H1 (cell line): ENCODE results near the gene PLXNA4. TPM values are rescaled to one million over a fixed set of nuclear protein-coding genes. Genes with fewer than 3 reads are reported as not detected.

ENCODE experiments used
- CTCF ChIA-PET: fragments of 300-600 bp; sonication (Branson Sonifier 250); formaldehyde crosslinking; loops from one replicate; lab custom pipeline; 2021; ENCODE audit not compliant: partially characterized antibody; lab: Charles Lee
- POLR2A ChIA-PET: fragments of 300-600 bp; sonication (Branson Sonifier 250); formaldehyde crosslinking; loops from one replicate; lab custom pipeline; 2021; ENCODE audit warnings: inconsistent platforms; ENCODE audit not compliant: partially characterized antibody; lab: Charles Lee
- DNase-seq, 2 experiments: peaks; one replicate each; pipeline versions ENCODE4 v3.0.0 to v3.0.0-alpha.2; 2010 to 2022; ENCODE audit warnings: low spot score in 2 of 2, low read depth in 1 of 2, mixed read lengths in 1 of 2
- FAIRE-seq: peaks from 2 replicates; lab custom pipeline; 2011; peaks lifted over from hg19 to GRCh38; lab: Jason Lieb, UNC
- H2AFZ ChIP-seq: 2 replicates; pipeline ENCODE4 v1.8.1; 2012; ENCODE audit warnings: low read length, inconsistent platforms
- H2AK5ac ChIP-seq: 2 replicates; pipeline ENCODE4 v1.6.1; 2013; ENCODE audit warnings: low read depth, low read length
- H2BK120ac ChIP-seq: replicated peaks from 2 replicates; pipeline ENCODE3; 2013; ENCODE audit warnings: low read depth, low read length, inconsistent platforms
- H2BK12ac ChIP-seq: 2 replicates; pipeline ENCODE4 v1.6.1; 2013; ENCODE audit warnings: low read depth, low read length
- H2BK15ac ChIP-seq: 2 replicates; pipeline ENCODE4 v1.6.1; 2013; ENCODE audit warnings: low read length
- H2BK20ac ChIP-seq: 2 replicates; pipeline ENCODE4 v1.6.1; 2013; ENCODE audit warnings: low read length
- H2BK5ac ChIP-seq: 2 replicates; pipeline ENCODE4 v1.6.1; 2013; ENCODE audit warnings: low read depth, low read length
- H3K14ac ChIP-seq: 2 replicates; pipeline ENCODE4 v1.6.1; 2013; ENCODE audit warnings: inconsistent platforms; ENCODE audit not compliant: insufficient read length
- H3K18ac ChIP-seq: 2 replicates; pipeline ENCODE4 v1.6.1; 2013; ENCODE audit warnings: low read length; ENCODE audit errors: extremely low read depth
- H3K23ac ChIP-seq: 2 replicates; pipeline ENCODE4 v1.6.1; 2013; ENCODE audit warnings: inconsistent platforms; ENCODE audit not compliant: insufficient read length
- H3K23me2 ChIP-seq: 2 replicates; pipeline ENCODE4 v1.6.1; 2013; ENCODE audit warnings: low read depth, low read length
- H3K27ac ChIP-seq: 2 replicates; pipeline ENCODE4 v1.6.1; 2011; ENCODE audit warnings: low read depth, low read length, inconsistent platforms
- H3K27me3 ChIP-seq, 4 experiments: replicated peaks in 1 of 4; 1 replicate in 1 of 4; 2 replicates in 3 of 4; pipeline versions ENCODE4 v1.6.1 to v1.8.1; 2011 to 2013; ENCODE audit warnings: low read length in 3 of 4, mild to moderate bottlenecking in 3 of 4, inconsistent platforms in 2 of 4, mixed read lengths in 2 of 4, moderate library complexity in 1 of 4; ENCODE audit not compliant: control insufficient read depth in 3 of 4, insufficient read depth in 3 of 4; ENCODE audit errors: extremely low read depth in 1 of 4
- H3K36me3 ChIP-seq, 4 experiments: 2 replicates each; pipeline versions ENCODE4 v1.6.1 to v1.8.1; 2011 to 2013; ENCODE audit warnings: mild to moderate bottlenecking in 4 of 4, low read length in 3 of 4, moderate library complexity in 2 of 4, control low read depth in 1 of 4, inconsistent platforms in 1 of 4; ENCODE audit not compliant: insufficient read depth in 4 of 4, control insufficient read depth in 2 of 4
- H3K4ac ChIP-seq: replicated peaks from 2 replicates; pipeline ENCODE3; 2013; ENCODE audit warnings: low read length, low read depth, mixed read lengths, inconsistent platforms; ENCODE audit not compliant: insufficient read length
- H3K4me1 ChIP-seq, 4 experiments: replicated peaks in 1 of 4; 1 replicate in 1 of 4; 2 replicates in 3 of 4; pipeline versions ENCODE4 v1.6.1 to v1.8.1; 2011 to 2013; ENCODE audit warnings: low read length in 3 of 4, inconsistent platforms in 2 of 4, mixed read lengths in 1 of 4; ENCODE audit not compliant: insufficient read depth in 4 of 4, control insufficient read depth in 3 of 4
- H3K4me2 ChIP-seq, 2 experiments: 2 replicates each; pipeline versions ENCODE4 v1.6.1 to v1.8.1; 2011 to 2013; ENCODE audit warnings: low read depth in 2 of 2, low read length in 2 of 2, control low read depth in 1 of 2, inconsistent platforms in 1 of 2, mild to moderate bottlenecking in 1 of 2; ENCODE audit not compliant: insufficient read depth in 1 of 2
- H3K4me3 ChIP-seq, 4 experiments: fragments of 200-600, 300-600 bp in 1 of 4; sonication (generic), shearing (Covaris generic), sonication (Bioruptor Twin) in 1 of 4; 2 replicates each; pipeline versions ENCODE4 v1.5.1 to v1.8.1; 2011 to 2016; ENCODE audit warnings: low read length in 4 of 4, low read depth in 3 of 4, control low read depth in 2 of 4, inconsistent platforms in 2 of 4, mild to moderate bottlenecking in 2 of 4, mixed read lengths in 1 of 4, moderate library complexity in 1 of 4; ENCODE audit not compliant: insufficient read depth in 2 of 4; ENCODE audit errors: extremely low read depth in 1 of 4
- H3K56ac ChIP-seq: replicated peaks from 2 replicates; pipeline ENCODE3; 2013; ENCODE audit warnings: low read depth, mild to moderate bottlenecking, mixed read lengths, low read length, inconsistent platforms; ENCODE audit not compliant: insufficient read length
- H3K79me1 ChIP-seq: 2 replicates; pipeline ENCODE4 v1.6.1; 2013; ENCODE audit warnings: low read depth, low read length, control low read depth
- H3K79me2 ChIP-seq, 2 experiments: 2 replicates each; pipeline versions ENCODE4 v1.6.1 to v1.8.1; 2012 to 2013; ENCODE audit warnings: low read length in 2 of 2, mild to moderate bottlenecking in 2 of 2, inconsistent platforms in 1 of 2; ENCODE audit not compliant: insufficient read depth in 2 of 2, control insufficient read depth in 1 of 2
- H3K9ac ChIP-seq, 4 experiments: replicated peaks in 1 of 4; 1 replicate in 1 of 4; 2 replicates in 3 of 4; pipeline versions ENCODE4 v1.6.1 to v1.8.1; 2011 to 2013; ENCODE audit warnings: low read depth in 3 of 4, low read length in 3 of 4, control low read depth in 2 of 4, mild to moderate bottlenecking in 2 of 4, moderate library complexity in 2 of 4, inconsistent platforms in 1 of 4; ENCODE audit errors: extremely low read depth in 1 of 4
- H3K9me3 ChIP-seq, 2 experiments: 2 replicates each; pipeline versions ENCODE4 v1.6.1 to v1.8.1; 2012 to 2013; ENCODE audit warnings: mild to moderate bottlenecking in 2 of 2, moderate library complexity in 2 of 2, control low read depth in 1 of 2, inconsistent platforms in 1 of 2, low read depth in 1 of 2, low read length in 1 of 2, mixed read lengths in 1 of 2; ENCODE audit not compliant: insufficient read depth in 2 of 2
- H4K20me1 ChIP-seq, 2 experiments: replicated peaks in 1 of 2; 2 replicates each; pipeline versions ENCODE3 to v1.8.1; 2011 to 2013; ENCODE audit warnings: inconsistent platforms in 2 of 2, low read length in 2 of 2, mild to moderate bottlenecking in 1 of 2; ENCODE audit not compliant: insufficient read depth in 2 of 2, control insufficient read depth in 1 of 2
- H4K5ac ChIP-seq: 2 replicates; pipeline ENCODE4 v1.6.1; 2013; ENCODE audit warnings: low read length, low read depth, mixed read lengths, inconsistent platforms; ENCODE audit not compliant: insufficient read length
- H4K8ac ChIP-seq: 2 replicates; pipeline ENCODE4 v1.8.0; 2013; ENCODE audit warnings: mild to moderate bottlenecking, moderate library complexity, low read length, inconsistent platforms; ENCODE audit not compliant: insufficient read depth; ENCODE audit errors: extremely low read depth
- H4K91ac ChIP-seq: replicated peaks from 2 replicates; pipeline ENCODE3; 2013; ENCODE audit warnings: low read length, mixed read lengths, inconsistent platforms; ENCODE audit not compliant: insufficient read length
- CTBP2 ChIP-seq: IDR thresholded peaks from 2 replicates; pipeline ENCODE4 v1.7.0; 2011; ENCODE audit warnings: borderline replicate concordance, mild to moderate bottlenecking, moderate library complexity, mixed read lengths, low read length; ENCODE audit not compliant: insufficient read depth, insufficient read length
- POU5F1 ChIP-seq: IDR thresholded peaks from 2 replicates; pipeline ENCODE4 v1.6.1; 2011; ENCODE audit warnings: low read depth, mild to moderate bottlenecking, low read length, moderate library complexity
- WGBS, 2 experiments: shearing (Covaris generic) in 1 of 2; methylation state at CpG; one replicate each; pipeline versions ENCODE4 v1.1.6 to v1.1.7; 2013 to 2015; ENCODE audit warnings: low lambda C conversion rate in 2 of 2, mixed read lengths in 2 of 2, inconsistent platforms in 1 of 2, low coverage in 1 of 2, missing lambda C conversion rate in 1 of 2; ENCODE audit not compliant: insufficient replicate concordance in 2 of 2, insufficient coverage in 1 of 2, insufficient read length in 1 of 2; ENCODE audit errors: extremely low coverage in 1 of 2, missing lambda C conversion rate in 1 of 2; 5-methylcytosine and 5-hydroxymethylcytosine counted together
- polyA plus RNA-seq, 7 experiments: library from polyadenylated mRNA; depleted of rRNA in 3 of 7; stranded (reverse) in 5 of 7; unstranded in 2 of 7; fragments of >200 nt in 5 of 7; fragments of 200-250 nt in 2 of 7; gene quantifications; 1 replicate in 5 of 7; 2 replicates in 1 of 7; 4 replicates in 1 of 7; pipeline versions ENCODE4 v1.2.1 to v1.2.3, GENCODE V29; 2011 to 2013; ENCODE audit warnings: missing spikeins in 2 of 7, mixed read lengths in 2 of 7
- total RNA-seq: library from RNA; stranded (reverse); fragmentation: NEBNext Ultra II Directional; extraction: Animal tissue kit (Norgen Biotek cat#: 25700); gene quantifications from 2 replicates; pipeline ENCODE4 v1.2.1, GENCODE V29; 2021

The PLXNA4 gene
- total and polyA plus RNA-seq, 2 of the 8 experiments (the other 6 are each of a cell fraction or from before 2014, with no cell fraction given), result 0.76 to 0.79 TPM

GRCh38 chr7:132280335-132280734 is 295.9 kb downstream of the PLXNA4 start:
- H2BK20ac ChIP-seq, result no peak overlapping the region
- H4K20me1 ChIP-seq, result no peaks in the 10 kb centered on the region
- no peak overlapping the region for H3K14ac ChIP-seq
- no peak overlapping the region for H3K4me2 ChIP-seq
- no peak overlapping the region for H3K9ac ChIP-seq
- ChIA-PET CTCF (interaction anchor here (1.2 to 1.9 kb wide), 3 partner anchors 21 to 335 kb away, joined by 3 read pairs; no protein-coding TSS in a partner anchor), POLR2A (no interaction called here)
- no peak overlapping the region for H3K4ac ChIP-seq
- TF ChIP-seq CTBP2 (no peak), POU5F1 (no peak)
- no peak for DNase-seq
- no peak overlapping the region for H4K5ac ChIP-seq
- H4K91ac ChIP-seq, result no peak overlapping the region
- FAIRE-seq, result no peak
- no peak overlapping the region for H2BK5ac ChIP-seq
- no peak overlapping the region for H2AK5ac ChIP-seq
- no peak overlapping the region for H3K4me3 ChIP-seq
- no peak overlapping the region for H3K56ac ChIP-seq
- H3K23me2 ChIP-seq, result no peaks in the 10 kb centered on the region
- H2BK15ac ChIP-seq, result no peak overlapping the region
- H3K27ac ChIP-seq, result no peak overlapping the region
- H3K23ac ChIP-seq, result no peak overlapping the region
- H2BK12ac ChIP-seq, result no peak overlapping the region
- no peaks in the 10 kb centered on the region for H3K79me2 ChIP-seq
- H3K9me3 ChIP-seq, result no peaks in the 10 kb centered on the region
- no peak overlapping the region for H4K8ac ChIP-seq
- H2AFZ ChIP-seq, result no peak overlapping the region
- H3K27me3 ChIP-seq, result no peaks in the 10 kb centered on the region
- no peak overlapping the region for H3K18ac ChIP-seq
- peaks cover 0 to 8% (median 3%) of the 10 kb centered on the region in 4 experiments; a peak in 2 of 7 replicates for H3K4me1 ChIP-seq
- WGBS, 2 experiments, result 91% methylated on average over 2 of the region's 2 CpGs; no CpG with 5 or more reads in 1 of the 2 experiments
- H3K36me3 ChIP-seq, result no peaks in the 10 kb centered on the region
- no peaks in the 10 kb centered on the region for H3K79me1 ChIP-seq
- no peak overlapping the region for H2BK120ac ChIP-seq
